Peyer's patch (tissue), 4 donors: ENCODE measurements around the gene CKMT2.

Experiments used
- CTCF ChIP-seq, 6 experiments: fragments of 450-650 bp in 4 of 6; fragments of 200-600 bp in 2 of 6; sonication (generic) in 1 of 6; IDR thresholded peaks; one replicate each; pipeline ENCODE4 v1.5.1; 2017 to 2019; ENCODE audit warnings: antibody characterized with exemption in 6 of 6, mild to moderate bottlenecking in 3 of 6, moderate library complexity in 1 of 6
- POLR2A ChIP-seq, 2 donors: fragments of 450-650 bp; IDR thresholded peaks; one replicate each; pipeline ENCODE4 v1.5.1; 2017; ENCODE audit warnings: antibody characterized with exemption in 2 of 2, mild to moderate bottlenecking in 2 of 2, moderate library complexity in 2 of 2

GRCh38 chr5:81226286-81226685 is 6.8 kb upstream of the CKMT2 start:
- TF ChIP-seq CTCF (IDR thresholded peaks at IDR 0.05) (no peak), POLR2A (IDR thresholded peaks at IDR 0.05) (no peak)
